C4-2B (cell line): ENCODE data around the gene ACTR3.
A peak's percentile ranks its signal among the peaks of the same experiment; 100 is the strongest.

ENCODE experiments used
- H3K27ac ChIP-seq: fragments of 450-650 bp; 2 replicates; pipeline ENCODE4 v1.5.1; 2017
- CTCF ChIP-seq: fragments of 450-650 bp; conservative IDR thresholded peaks from 2 replicates; pipeline ENCODE4 v1.5.1; 2017; ENCODE audit warnings: mild to moderate bottlenecking
- ZFX ChIP-seq: fragments of 450-650 bp; IDR thresholded peaks from 2 replicates; pipeline ENCODE4 v1.6.1; 2017

ACTR3 gene

GRCh38 chr2:113972766-113973165 lies 82.9 kb downstream of the ACTR3 start:
- TF ChIP-seq ZFX: no peak
- no peak overlapping the region for H3K27ac ChIP-seq

GRCh38 chr2:113973810-113974209 lies 83.9 kb downstream of the ACTR3 start:
- no peak for TF ChIP-seq ZFX
- TF ChIP-seq CTCF: no peak
- H3K27ac ChIP-seq: no peak overlapping the region

GRCh38 chr2:113974727-113975126 lies 84.8 kb downstream of the ACTR3 start:
- TF ChIP-seq ZFX: no peak
- no peak for TF ChIP-seq CTCF
- no peak overlapping the region for H3K27ac ChIP-seq

GRCh38 chr2:113976277-113976928 lies 86.5 kb downstream of the ACTR3 start:
- H3K27ac ChIP-seq: no peak overlapping the region
- TF ChIP-seq CTCF: no peak
- TF ChIP-seq ZFX: no peak

GRCh38 chr2:113977060-113977659 lies 87.3 kb downstream of the ACTR3 start:
- no peak overlapping the region for H3K27ac ChIP-seq

GRCh38 chr2:113977660-113978523 lies 88.0 kb downstream of the ACTR3 start:
- H3K27ac ChIP-seq: no peak overlapping the region
- peak; percentile 23 for TF ChIP-seq CTCF
- no peak for TF ChIP-seq ZFX

More at GRCh38 chr2:113977060-113977659, 87.3 kb downstream of the ACTR3 start:
- no peak for TF ChIP-seq CTCF

GRCh38 chr2:113978524-113979190 lies 88.8 kb downstream of the ACTR3 start:
- no peak overlapping the region for H3K27ac ChIP-seq
- TF ChIP-seq ZFX (no peak), CTCF (no peak)
